Fibroblast of villous mesenchyme (primary cell): ENCODE results near the gene DENND11. TPM values are rescaled to one million over a fixed set of nuclear protein-coding genes. Genes with fewer than 3 reads are reported as not detected.
A peak's percentile ranks its signal among the peaks of the same experiment; 100 is the strongest.

Experiments used
- DNase-seq: peaks from one replicate; pipeline ENCODE4 v3.0.0-alpha.2; 2010; ENCODE audit warnings: low read depth
- H3K4me3 ChIP-seq: 2 replicates; pipeline ENCODE4 v1.5.1; 2011; ENCODE audit warnings: low read depth, mild to moderate bottlenecking, low read length
- total RNA-seq: library from RNA; depleted of rRNA; stranded (reverse); fragments of >200 nt; gene quantifications from 2 replicates; pipeline ENCODE4 v1.2.3, GENCODE V29; 2012
- TF ChIP-seq, protein P1 (sequence below): IDR thresholded peaks from 2 replicates; pipeline ENCODE4 v1.5.1; 2012; ENCODE audit warnings: low read depth, mild to moderate bottlenecking, low read length; ENCODE audit not compliant: insufficient read depth

Gene DENND11
- total RNA-seq, 1 donor: 5.6 TPM

- no peak overlapping the region for H3K4me3 ChIP-seq
- no peak for DNase-seq
- TF ChIP-seq, protein P1, sequence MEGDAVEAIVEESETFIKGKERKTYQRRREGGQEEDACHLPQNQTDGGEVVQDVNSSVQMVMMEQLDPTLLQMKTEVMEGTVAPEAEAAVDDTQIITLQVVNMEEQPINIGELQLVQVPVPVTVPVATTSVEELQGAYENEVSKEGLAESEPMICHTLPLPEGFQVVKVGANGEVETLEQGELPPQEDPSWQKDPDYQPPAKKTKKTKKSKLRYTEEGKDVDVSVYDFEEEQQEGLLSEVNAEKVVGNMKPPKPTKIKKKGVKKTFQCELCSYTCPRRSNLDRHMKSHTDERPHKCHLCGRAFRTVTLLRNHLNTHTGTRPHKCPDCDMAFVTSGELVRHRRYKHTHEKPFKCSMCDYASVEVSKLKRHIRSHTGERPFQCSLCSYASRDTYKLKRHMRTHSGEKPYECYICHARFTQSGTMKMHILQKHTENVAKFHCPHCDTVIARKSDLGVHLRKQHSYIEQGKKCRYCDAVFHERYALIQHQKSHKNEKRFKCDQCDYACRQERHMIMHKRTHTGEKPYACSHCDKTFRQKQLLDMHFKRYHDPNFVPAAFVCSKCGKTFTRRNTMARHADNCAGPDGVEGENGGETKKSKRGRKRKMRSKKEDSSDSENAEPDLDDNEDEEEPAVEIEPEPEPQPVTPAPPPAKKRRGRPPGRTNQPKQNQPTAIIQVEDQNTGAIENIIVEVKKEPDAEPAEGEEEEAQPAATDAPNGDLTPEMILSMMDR: no peak
Observed at GRCh38 chr7:141675436-141676215, 26.3 kb downstream of the DENND11 start.

- no peak for DNase-seq
- no peak overlapping the region for H3K4me3 ChIP-seq
- TF ChIP-seq, protein P1: peak; percentile 33
Observed at GRCh38 chr7:141674702-141675101, 27.3 kb downstream of the DENND11 start.

DNA sequence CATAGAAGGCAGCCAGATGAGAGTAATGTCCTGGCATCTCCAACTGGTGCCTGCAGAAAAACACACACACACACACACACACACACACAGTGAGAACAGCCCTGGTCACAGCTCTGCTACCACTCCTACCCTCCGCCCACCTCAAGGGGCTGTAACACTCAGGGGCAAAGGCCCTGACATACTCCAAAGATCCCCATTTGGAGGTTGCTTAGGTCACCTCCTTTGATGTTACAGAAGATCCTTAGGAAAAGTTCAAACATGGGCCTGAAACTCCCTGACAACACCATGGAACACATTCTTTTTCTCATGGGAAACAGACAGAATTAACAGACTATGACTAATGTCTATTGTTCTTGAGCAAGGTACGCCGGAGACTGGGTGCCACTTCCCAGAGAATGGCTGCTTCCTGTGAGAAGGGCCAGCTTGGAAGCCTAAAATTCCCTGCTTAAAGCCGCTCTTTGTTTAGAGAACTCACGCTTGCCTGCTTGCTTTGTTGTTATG, 27.7 kb downstream of the DENND11 start:
- no peak for DNase-seq
- TF ChIP-seq, protein P1: no peak
- H3K4me3 ChIP-seq: no peak overlapping the region

- H3K4me3 ChIP-seq: no peak overlapping the region
- no peak for DNase-seq
- TF ChIP-seq, protein P1: no peak
Observed at GRCh38 chr7:141673346-141673745, 28.6 kb downstream of the DENND11 start.

DNA sequence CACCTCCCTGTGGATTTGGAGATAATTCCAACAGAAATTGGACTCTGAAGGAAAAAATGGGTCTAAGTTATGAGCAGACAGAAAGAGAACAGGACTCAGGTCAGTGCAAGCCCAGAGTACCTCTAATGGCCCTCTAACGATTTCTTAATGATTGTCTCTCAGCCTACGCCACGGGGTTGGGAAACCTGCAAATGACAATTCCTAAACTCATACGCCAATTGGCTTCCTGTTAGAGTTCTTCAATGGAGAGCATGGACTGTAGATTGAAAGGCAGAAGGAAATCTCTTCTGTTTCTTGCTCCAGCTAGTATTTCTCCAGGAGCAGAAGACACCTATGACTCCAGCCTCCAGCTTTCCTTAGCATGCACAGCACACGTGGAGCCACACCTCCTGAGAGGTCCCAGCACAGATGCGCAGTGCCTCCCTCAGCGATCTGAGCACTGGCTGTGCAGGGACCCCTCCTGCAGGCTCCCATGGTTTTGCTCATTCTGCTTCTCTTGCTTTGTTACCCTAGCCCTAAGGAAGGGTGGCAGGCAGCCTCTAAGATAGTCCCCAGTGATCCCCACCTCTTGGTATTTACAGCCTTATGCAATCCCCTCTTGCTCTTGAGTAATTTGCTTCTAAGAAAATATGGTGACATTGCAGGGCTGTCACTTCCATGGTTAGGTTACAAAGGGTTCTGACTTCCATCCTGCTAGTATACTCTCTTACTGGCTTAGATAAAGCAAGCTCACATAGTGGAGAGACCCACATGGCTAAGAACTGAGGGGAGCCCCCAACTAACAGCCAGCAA, 30.1 kb downstream of the DENND11 start:
- TF ChIP-seq, protein P1: no peak
- peak; percentile 12 for DNase-seq

GRCh38 chr7:141668853-141669252, 33.1 kb downstream of the DENND11 start:
- no peak overlapping the region for H3K4me3 ChIP-seq
- DNase-seq: no peak
- TF ChIP-seq, protein P1: no peak

More for the DNA sequence above, 30.1 kb downstream of the DENND11 start:
- no peak overlapping the region for H3K4me3 ChIP-seq
